ENCODE data around the gene EDIL3. TPM values are rescaled to one million over a fixed set of nuclear protein-coding genes. Genes with fewer than 3 reads are reported as not detected.

EDIL3 gene
- total RNA-seq, 4 donors from 2014 or later: 15.9 to 29.3 (median 24.8) TPM

GRCh38 chr5:84425365-84425881 lies 40.7 kb upstream of the EDIL3 start:
- H3K4me3 ChIP-seq: no peak overlapping the region
- no peak for DNase-seq (ENCODE audit: low spot score in 2 of 2)
- no peak overlapping the region for H3K27ac ChIP-seq
- no peaks in the 10 kb centered on the region for H3K27me3 ChIP-seq
- H3K4me1 ChIP-seq: no peaks in the 10 kb centered on the region
- WGBS, 2 donors: 39 to 54% methylated on average over 1 of the region's 1 CpG
- H3K36me3 ChIP-seq: no peaks in the 10 kb centered on the region
- TF ChIP-seq POLR2A (IDR thresholded peaks at IDR 0.05) (no peak), CTCF (IDR thresholded peaks at IDR 0.05) (no peak), EP300 (IDR thresholded peaks at IDR 0.05) (no peak)
- peaks cover 0 to 9% (median 0%) of the 10 kb centered on the region in 4 donors for H3K9me3 ChIP-seq

- H3K9me3 ChIP-seq: peaks cover 0 to 7% (median 0%) of the 10 kb centered on the region in 4 donors
- no peaks in the 10 kb centered on the region for H3K27me3 ChIP-seq
- 68 to 89% methylated on average over 3 of the region's 3 CpGs for WGBS, 2 donors
- DNase-seq (ENCODE audit: low spot score in 2 of 2): no peak
- H3K4me3 ChIP-seq: no peak overlapping the region
- TF ChIP-seq POLR2A (IDR thresholded peaks at IDR 0.05): no peak
- TF ChIP-seq CTCF (IDR thresholded peaks at IDR 0.05): no peak
- no peak for TF ChIP-seq EP300 (IDR thresholded peaks at IDR 0.05)
- no peak overlapping the region for H3K27ac ChIP-seq
- H3K4me1 ChIP-seq: no peaks in the 10 kb centered on the region
- no peaks in the 10 kb centered on the region for H3K36me3 ChIP-seq
Observed at GRCh38 chr5:84419742-84420141, 35.1 kb upstream of the EDIL3 start.

GRCh38 chr5:84411832-84412605 lies 27.3 kb upstream of the EDIL3 start:
- no peaks in the 10 kb centered on the region for H3K27me3 ChIP-seq
- no peak overlapping the region for H3K4me3 ChIP-seq
- H3K4me1 ChIP-seq: no peaks in the 10 kb centered on the region
- 90 to 91% methylated on average over 5 of the region's 5 CpGs for WGBS, 2 donors
- TF ChIP-seq CTCF (IDR thresholded peaks at IDR 0.05): no peak
- no peak for TF ChIP-seq POLR2A (IDR thresholded peaks at IDR 0.05)
- TF ChIP-seq EP300 (IDR thresholded peaks at IDR 0.05): no peak
- H3K27ac ChIP-seq: no peak overlapping the region
- DNase-seq (ENCODE audit: low spot score in 2 of 2): no peak
- H3K9me3 ChIP-seq: peaks cover 0 to 7% (median 0%) of the 10 kb centered on the region in 4 donors
- no peaks in the 10 kb centered on the region for H3K36me3 ChIP-seq

- 87 to 89% methylated on average over 1 of the region's 1 CpG for WGBS, 2 donors
- TF ChIP-seq CTCF (IDR thresholded peaks at IDR 0.05) (no peak), POLR2A (IDR thresholded peaks at IDR 0.05) (no peak), EP300 (IDR thresholded peaks at IDR 0.05) (no peak)
- Histone ChIP-seq H3K36me3 (no peaks in the 10 kb centered on the region), H3K9me3 (no peaks in the 10 kb centered on the region), H3K4me3 (no peak overlapping the region), H3K27me3 (no peaks in the 10 kb centered on the region), H3K4me1 (no peaks in the 10 kb centered on the region), H3K27ac (no peak overlapping the region)
- no peak for DNase-seq (ENCODE audit: low spot score in 2 of 2)
Observed at GRCh38 chr5:84406111-84406510, 21.4 kb upstream of the EDIL3 start.

- no peak overlapping the region for H3K4me3 ChIP-seq
- H3K27me3 ChIP-seq: no peaks in the 10 kb centered on the region
- H3K9me3 ChIP-seq: no peaks in the 10 kb centered on the region
- DNase-seq (ENCODE audit: low spot score in 2 of 2): no peak
- no peaks in the 10 kb centered on the region for H3K36me3 ChIP-seq
- no peak for TF ChIP-seq EP300 (IDR thresholded peaks at IDR 0.05)
- no peak for TF ChIP-seq POLR2A (IDR thresholded peaks at IDR 0.05)
- TF ChIP-seq CTCF (IDR thresholded peaks at IDR 0.05): no peak
- H3K27ac ChIP-seq: no peak overlapping the region
- H3K4me1 ChIP-seq: no peaks in the 10 kb centered on the region
Observed at GRCh38 chr5:84403773-84404172, 19.1 kb upstream of the EDIL3 start.

Measured in tibial nerve (tissue), 4 donors.